ENCODE results near the gene CA4. TPM values are rescaled to one million over a fixed set of nuclear protein-coding genes. Genes with fewer than 3 reads are reported as not detected.

The CA4 gene
- total and polyA plus RNA-seq, 9 of the 15 experiments (the other 6 are each of a cell fraction or from before 2014, with no cell fraction given) = 0.13 TPM; not detected in 7

GRCh38 chr17:60135151-60135950, 14.4 kb upstream of the CA4 start (continued):
- TF ChIP-seq ZNF518B (CRISPR knock-in tag; IDR thresholded peaks at IDR 0.05) (no peak), SRSF9 (IDR thresholded peaks at IDR 0.05; ENCODE audit: borderline replicate concordance, low read depth, low read length) (no peak), SUPT5H (IDR thresholded peaks at IDR 0.05) (peak; percentile 66), LCOR (CRISPR knock-in tag; IDR thresholded peaks at IDR 0.05) (peak; percentile 66), ETS2 (tag; IDR thresholded peaks at IDR 0.05; ENCODE audit: borderline replicate concordance, poor library complexity, severe bottlenecking) (no peak), ZNF766 (CRISPR knock-in tag; conservative IDR thresholded peaks at IDR 0.05) (0 out of 2 replicates have a peak, but pooled peaks have one; percentile 6), HNRNPLL (IDR thresholded peaks at IDR 0.05; ENCODE audit: low read depth, low read length, poor library complexity, severe bottlenecking) (peak; percentile 61), SIN3A (IDR thresholded peaks at IDR 0.05; ENCODE audit: borderline replicate concordance in 2 of 2, control insufficient read depth in 1 of 2, low read depth in 2 of 2, low read length in 2 of 2) (peak in 1 of 2 experiments; percentile 53; a peak in 2 of 4 replicates), CTBP1 (IDR thresholded peaks at IDR 0.05; ENCODE audit: borderline replicate concordance) (peak; percentile 37), SPI1 (IDR thresholded peaks at IDR 0.05; ENCODE audit: borderline replicate concordance, low read depth, low read length) (0 out of 2 replicates have a peak, but pooled peaks have one; percentile 16), HCFC1 (IDR thresholded peaks at IDR 0.05; ENCODE audit: low read depth, low read length) (peak; percentile 75), SNRNP70 (optimal IDR thresholded peaks at IDR 0.05; ENCODE audit: low read depth, low read length) (no peak), ZNF785 (CRISPR knock-in tag; IDR thresholded peaks at IDR 0.05) (no peak), ZNF395 (CRISPR knock-in tag; IDR thresholded peaks at IDR 0.05) (0 out of 2 replicates have a peak, but pooled peaks have one; percentile 22), ZNF316 (IDR thresholded peaks at IDR 0.05) (no peak), RBBP5 (IDR thresholded peaks at IDR 0.05; ENCODE audit: borderline replicate concordance, insufficient read depth, low read length, poor library complexity, severe bottlenecking) (peak; percentile 81), SMC3 (conservative IDR thresholded peaks at IDR 0.05; ENCODE audit: insufficient read depth, low read depth, low read length) (0 out of 2 replicates have a peak, but pooled peaks have one; percentile 8), ZFP30 (CRISPR knock-in tag; IDR thresholded peaks at IDR 0.05; ENCODE audit: borderline replicate concordance) (no peak), ZNF764 (CRISPR knock-in tag; IDR thresholded peaks at IDR 0.05; ENCODE audit: low read depth) (no peak), XRCC5 (IDR thresholded peaks at IDR 0.05; ENCODE audit: low read depth, low read length) (peak; percentile 96)
- TF ChIP-seq, protein P1, sequence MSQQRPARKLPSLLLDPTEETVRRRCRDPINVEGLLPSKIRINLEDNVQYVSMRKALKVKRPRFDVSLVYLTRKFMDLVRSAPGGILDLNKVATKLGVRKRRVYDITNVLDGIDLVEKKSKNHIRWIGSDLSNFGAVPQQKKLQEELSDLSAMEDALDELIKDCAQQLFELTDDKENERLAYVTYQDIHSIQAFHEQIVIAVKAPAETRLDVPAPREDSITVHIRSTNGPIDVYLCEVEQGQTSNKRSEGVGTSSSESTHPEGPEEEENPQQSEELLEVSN (IDR thresholded peaks at IDR 0.05; ENCODE audit: borderline replicate concordance in 1 of 2, extremely low read depth in 1 of 2, insufficient read depth in 1 of 2, insufficient read length in 1 of 2, low read depth in 1 of 2, low read length in 1 of 2, poor library complexity in 1 of 2, severe bottlenecking in 1 of 2) = peak; percentile 97 to 98
